Muscle of arm (tissue), 12 donors: ENCODE data around the gene ZNF331. TPM values are rescaled to one million over a fixed set of nuclear protein-coding genes. Genes with fewer than 3 reads are reported as not detected.

Experiments
- DNase-seq: peaks from one replicate; pipeline ENCODE4 v3.0.0-alpha.2; 2013
- polyA plus RNA-seq, 12 donors: library from polyadenylated mRNA; unstranded; fragments of 120-200 nt; gene quantifications; one replicate each; pipeline ENCODE4 v1.2.1, GENCODE V29; 2013; ENCODE audit not compliant: insufficient read length in 12 of 12

ZNF331 gene
- polyA plus RNA-seq, 12 donors, result 9.1 to 21.6 (median 14.2) TPM; not detected in 1

GRCh38 chr19:53624771-53625545 is 87.0 kb downstream of the ZNF331 start:
- DNase-seq, result no peak

GRCh38 chr19:53626486-53626885 is 88.5 kb downstream of the ZNF331 start:
- DNase-seq, result no peak

- no peak for DNase-seq
Observed at GRCh38 chr19:53626976-53627375, 89.0 kb downstream of the ZNF331 start.

Other genes with a start within 250 kb of the ZNF331 start
- 1 to 10 TPM in 11 of 12 donors, not detected in 1; 2.5 to 7.8 (median 6.6) TPM for gene ZNF845, start 204.4 kb upstream of the ZNF331 start, polyA plus RNA-seq
- gene ZNF525, start 172.4 kb upstream of the ZNF331 start, polyA plus RNA-seq, result 10 to 100 TPM in 1 of 12 donors, 1 to 10 TPM in 10, not detected in 1; 4.0 to 12.1 (median 5.9) TPM
- 10 to 100 TPM in 5 of 12 donors, 1 to 10 TPM in 6, not detected in 1; 8.3 to 17.2 (median 9.3) TPM for gene ZNF765, start 143.0 kb upstream of the ZNF331 start, polyA plus RNA-seq
- gene ZNF761, start 106.2 kb upstream of the ZNF331 start, polyA plus RNA-seq, result 10 to 100 TPM in 5 of 12 donors, 1 to 10 TPM in 6, not detected in 1; 5.0 to 13.1 (median 9.7) TPM
- 1 to 10 TPM in 11 of 12 donors, not detected in 1; 2.7 to 5.5 (median 3.4) TPM for gene ZNF813, start 70.4 kb upstream of the ZNF331 start, polyA plus RNA-seq
- under 1 TPM in 2 of 12 donors, not detected in 10; 0.32 to 0.37 TPM for gene DPRX, start 93.9 kb downstream of the ZNF331 start, polyA plus RNA-seq